HG03039 (cell line): Measurements from ENCODE around the gene SEMA7A.
"Not testable (repeated sequence)": the region's sequence is repeated elsewhere in the genome, so short reads cannot be mapped to it uniquely, and the experiment has no call there.

ENCODE experiments used
- ATAC-seq: cut with Tn5 transposase; IDR thresholded peaks from one replicate; pipeline ENCODE4 v1.9.1; 2021; ENCODE audit warnings: mild to moderate bottlenecking, moderate library complexity; ENCODE audit not compliant: unreplicated experiment

The SEMA7A gene

GRCh38 chr15:74390049-74390646 is 43.6 kb downstream of the SEMA7A start:
- ATAC-seq, result not testable (repeated sequence)

- no peak for ATAC-seq
Observed at GRCh38 chr15:74389241-74390048, 44.3 kb downstream of the SEMA7A start.

DNA sequence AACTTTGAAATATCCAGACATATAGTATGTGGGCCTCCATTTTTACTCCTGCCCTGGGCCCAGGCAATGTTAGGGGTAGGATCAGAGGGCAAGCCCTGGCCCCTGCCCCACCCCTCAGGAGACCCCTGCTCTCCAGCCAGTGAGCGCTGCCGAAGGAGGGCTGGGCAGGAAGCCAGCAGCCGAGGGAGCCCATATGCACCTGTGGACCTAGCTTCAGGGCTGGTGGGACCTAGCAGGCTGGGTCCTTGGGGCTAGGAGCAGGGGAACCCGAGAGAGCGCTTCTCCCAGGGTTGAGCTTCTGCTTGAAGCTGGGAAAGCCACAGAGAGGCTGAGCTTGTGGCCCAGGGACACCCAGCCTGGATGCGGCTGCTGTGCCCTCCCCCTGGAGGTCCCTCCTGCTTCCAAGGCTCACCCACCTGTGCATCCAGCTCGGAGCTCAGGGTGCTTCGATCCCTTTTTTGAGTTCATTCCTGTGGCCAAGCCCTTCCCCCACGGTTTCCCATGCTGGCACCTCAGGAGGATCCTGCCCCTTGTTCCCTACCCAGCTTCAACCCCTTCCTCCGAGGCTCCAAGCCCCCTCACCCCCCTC is 45.3 kb downstream of the SEMA7A start:
- ATAC-seq, result no peak

DNA sequence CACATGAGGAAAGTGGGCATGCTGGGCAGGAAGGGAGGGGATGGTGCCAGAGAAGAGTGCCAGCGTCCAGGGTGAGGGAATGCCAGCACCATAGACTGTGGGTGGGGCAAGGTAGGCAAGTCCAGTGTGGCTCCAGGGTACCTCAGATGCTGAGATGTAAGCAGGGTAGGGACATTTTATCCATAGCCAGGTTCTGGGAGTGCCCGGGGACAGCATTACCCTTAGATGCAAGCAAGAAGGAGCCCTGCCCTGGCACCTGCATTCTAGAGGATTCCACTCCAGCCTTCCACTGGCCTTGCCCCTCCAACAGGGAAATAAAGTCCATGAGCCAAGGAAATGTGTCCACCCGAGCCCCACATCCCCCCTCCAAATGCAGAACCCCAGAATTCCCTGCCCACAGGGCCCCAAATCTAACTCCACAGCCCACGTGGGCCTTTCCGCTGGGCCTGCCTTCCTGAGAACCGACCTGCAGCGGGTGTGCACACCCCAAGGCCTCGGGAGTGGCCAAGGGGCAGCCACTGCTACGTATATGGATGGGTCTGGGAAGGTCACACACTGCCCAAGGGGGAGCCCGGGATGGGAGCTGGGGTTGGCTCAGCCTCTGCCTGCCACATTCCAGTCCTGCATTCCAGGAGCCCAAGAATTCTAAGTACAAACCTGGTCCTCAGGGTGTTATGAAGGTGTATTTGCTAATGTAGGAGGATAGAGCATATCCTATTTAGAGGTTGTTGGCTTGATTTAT is 46.0 kb downstream of the SEMA7A start:
- no peak for ATAC-seq

GRCh38 chr15:74387141-74387541 is 46.6 kb downstream of the SEMA7A start:
- ATAC-seq, result no peak

- ATAC-seq, result no peak
Observed at GRCh38 chr15:74386496-74387140, 47.1 kb downstream of the SEMA7A start.

- no peak for ATAC-seq
Observed at GRCh38 chr15:74385733-74386132, 48.0 kb downstream of the SEMA7A start.

- peak; percentile 39 for ATAC-seq
Observed at GRCh38 chr15:74384881-74385643, 48.7 kb downstream of the SEMA7A start.

DNA sequence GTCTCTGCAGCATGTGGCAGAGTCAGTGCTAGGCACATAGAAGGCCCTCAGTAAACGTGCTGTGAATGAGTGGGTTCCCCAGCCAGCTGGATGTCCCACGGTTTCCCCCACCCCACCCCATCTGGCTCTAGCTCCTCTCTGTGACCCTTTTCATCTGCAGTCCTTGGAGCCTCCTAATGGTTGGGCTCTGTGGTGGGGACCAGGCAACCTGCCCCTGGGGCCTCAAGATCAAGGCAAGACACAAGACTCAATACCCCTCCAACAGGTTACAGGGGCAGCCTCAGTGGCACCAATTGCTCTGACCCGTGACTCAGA is 49.2 kb downstream of the SEMA7A start:
- no peak for ATAC-seq

- ATAC-seq, result peak; percentile 45
Observed at GRCh38 chr15:74383695-74384565, 49.8 kb downstream of the SEMA7A start.

DNA sequence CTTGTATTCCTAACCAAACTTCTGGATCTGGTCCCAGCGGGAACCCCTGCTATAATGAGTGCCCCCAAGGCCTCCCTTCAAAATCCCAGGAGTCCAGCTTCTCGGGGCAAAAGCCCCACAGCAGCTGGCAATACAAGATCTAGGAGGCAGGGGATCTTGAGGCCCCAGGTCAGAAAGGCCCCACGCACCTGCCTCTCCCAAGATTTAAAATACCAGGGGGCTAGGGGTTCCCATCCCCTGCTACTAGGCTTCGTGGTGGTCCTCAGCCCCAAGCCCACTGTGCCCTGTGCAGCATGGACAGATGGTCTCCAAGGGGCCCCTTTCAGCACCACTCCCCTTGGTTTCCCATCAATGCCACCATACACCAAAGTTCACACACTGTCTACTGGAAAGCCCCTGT is 50.5 kb downstream of the SEMA7A start:
- no peak for ATAC-seq

DNA sequence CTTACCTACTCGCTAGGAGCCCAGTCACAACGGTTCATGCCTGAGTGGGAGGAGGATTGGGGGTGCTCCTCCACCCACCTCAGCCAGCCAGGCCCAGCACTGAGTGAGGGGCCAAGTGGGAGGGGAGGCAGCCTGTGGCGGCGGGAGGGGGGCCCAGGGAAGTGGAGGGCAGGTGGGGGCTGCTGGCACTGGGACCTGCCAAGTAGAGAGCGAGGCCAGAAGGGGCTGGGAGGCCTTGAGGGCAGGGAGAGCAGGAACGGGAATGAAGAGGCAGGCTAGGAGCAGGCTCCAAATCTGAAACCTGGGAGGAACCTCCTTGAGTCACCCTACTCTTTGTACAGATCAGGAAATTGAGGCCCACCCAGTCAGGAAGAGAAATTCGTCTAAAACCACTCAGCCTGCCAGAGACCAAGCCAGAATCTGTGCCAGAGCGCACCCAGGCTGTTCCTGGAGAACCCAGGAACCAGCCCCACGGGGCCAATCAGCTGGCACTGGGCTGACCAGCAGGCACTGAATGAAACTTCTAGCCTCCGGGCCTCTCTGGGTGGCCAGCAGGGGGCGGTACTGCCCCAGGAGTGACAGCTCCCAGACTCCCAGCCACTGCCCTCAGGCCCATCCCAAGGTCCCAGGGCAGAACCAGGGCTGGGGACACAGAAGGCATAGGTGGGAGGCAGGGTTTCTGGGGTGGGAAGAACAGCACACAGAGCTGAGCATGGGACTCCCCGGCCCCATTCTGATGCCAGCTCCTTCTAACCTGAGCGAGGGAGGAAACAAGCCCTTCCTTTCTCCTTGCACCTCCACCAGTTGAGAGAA is 51.5 kb downstream of the SEMA7A start:
- no peak for ATAC-seq

DNA sequence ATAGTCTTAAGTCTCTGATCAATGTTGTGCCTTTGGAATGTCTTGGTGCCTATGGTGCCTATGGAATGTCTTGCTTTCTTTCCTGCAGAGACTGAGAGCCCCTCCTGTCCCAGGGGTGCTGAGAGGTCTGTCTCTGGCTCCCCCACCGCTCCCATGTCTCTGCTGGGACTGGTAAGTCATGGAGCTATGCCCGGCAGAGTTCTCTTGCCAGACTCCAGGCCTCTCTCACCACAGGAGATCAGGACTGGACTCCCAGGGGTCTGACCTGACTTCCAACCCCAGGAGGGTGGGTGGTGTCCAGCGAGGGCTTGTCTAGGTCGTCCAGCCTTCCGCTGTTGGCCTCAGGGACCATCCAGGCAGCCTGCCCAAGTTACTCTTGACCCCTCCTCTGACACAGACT is 52.3 kb downstream of the SEMA7A start:
- ATAC-seq, result no peak

DNA sequence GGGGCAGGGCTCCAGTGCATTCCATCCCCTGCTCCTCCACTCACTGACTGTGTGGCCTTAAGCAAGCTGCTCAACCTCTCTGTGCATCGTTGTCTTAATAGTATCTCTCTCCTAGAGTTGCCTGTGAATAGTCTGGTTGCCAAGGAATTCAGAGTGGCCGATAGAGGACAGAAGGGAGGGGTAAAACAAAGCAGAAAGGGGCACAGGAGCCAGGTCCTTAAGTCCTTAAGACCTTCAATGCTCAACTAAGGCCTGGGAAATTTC is 52.6 kb downstream of the SEMA7A start:
- ATAC-seq, result no peak

GRCh38 chr15:74380361-74381189 is 53.2 kb downstream of the SEMA7A start:
- no peak for ATAC-seq

DNA sequence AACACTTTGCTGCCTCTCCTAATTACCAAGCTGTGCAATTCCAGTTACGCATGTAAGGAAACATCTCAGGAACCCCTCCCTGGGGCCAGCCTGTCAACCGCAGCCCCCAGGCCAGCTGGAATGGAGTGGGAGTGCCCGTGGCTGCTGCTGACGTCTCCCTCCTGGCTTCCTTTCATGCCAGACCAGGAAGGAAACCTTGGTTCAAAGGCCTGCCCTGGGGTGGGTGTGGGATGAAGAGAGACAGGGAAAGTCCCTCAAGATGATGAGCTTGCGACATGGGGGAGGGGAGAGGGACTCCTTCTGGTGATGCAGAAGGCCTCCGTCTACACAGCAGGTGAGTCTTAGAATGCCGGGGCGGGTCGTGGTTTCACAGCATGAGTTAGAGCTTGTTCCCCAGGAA is 54.9 kb downstream of the SEMA7A start:
- ATAC-seq, result no peak

DNA sequence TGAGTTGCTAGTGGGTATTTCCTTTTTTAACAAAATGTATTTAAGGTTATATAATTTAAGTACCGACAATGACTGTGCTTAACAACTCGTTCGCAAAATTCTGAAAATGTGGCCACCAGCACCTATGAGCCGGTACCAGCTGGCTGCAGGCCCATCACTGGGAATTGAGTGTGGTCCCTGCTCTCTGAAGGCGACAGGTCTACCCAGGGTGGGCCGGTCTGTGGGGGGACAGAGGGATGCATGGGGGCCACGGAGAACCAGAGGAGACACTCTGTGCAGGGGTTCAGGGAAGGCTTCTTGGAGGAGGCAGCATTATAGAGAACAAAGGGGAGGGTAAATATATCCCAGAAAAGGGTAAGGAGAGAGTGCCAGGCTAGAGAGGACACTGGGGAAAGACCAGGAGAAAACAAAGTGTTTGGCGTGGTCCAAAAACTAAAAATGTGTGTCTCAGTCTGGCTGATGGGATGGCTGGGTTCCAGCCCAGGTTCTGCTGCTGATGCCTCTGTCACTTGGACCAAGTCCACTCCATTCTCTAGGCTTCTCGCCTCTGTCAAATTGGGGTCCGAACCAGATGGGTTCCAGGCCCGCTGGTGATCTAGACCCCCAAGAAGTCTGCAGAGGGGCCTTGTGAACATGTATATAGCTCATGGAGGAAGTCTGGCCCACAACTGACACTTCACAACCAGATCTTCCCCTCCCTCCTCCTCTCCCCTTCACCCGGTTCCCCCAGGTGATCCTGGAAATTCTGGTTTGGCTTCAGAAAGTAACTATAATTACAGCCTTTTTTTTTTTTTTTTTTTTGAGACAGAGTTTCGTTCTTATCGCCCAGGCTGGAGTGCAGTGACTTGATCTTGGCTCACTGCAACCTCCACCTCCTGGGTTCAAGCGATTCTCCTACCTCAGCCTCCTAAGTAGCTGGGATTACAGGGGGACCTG is 55.7 kb downstream of the SEMA7A start:
- ATAC-seq, result no peak
